Measurements from ENCODE around the gene CHN2. TPM values are rescaled to one million over a fixed set of nuclear protein-coding genes. Genes with fewer than 3 reads are reported as not detected.
A peak's percentile ranks its signal among the peaks of the same experiment; 100 is the strongest.

Gene CHN2
- total RNA-seq, 1 experiment from 2014 or later, result 5.0 TPM

DNA sequence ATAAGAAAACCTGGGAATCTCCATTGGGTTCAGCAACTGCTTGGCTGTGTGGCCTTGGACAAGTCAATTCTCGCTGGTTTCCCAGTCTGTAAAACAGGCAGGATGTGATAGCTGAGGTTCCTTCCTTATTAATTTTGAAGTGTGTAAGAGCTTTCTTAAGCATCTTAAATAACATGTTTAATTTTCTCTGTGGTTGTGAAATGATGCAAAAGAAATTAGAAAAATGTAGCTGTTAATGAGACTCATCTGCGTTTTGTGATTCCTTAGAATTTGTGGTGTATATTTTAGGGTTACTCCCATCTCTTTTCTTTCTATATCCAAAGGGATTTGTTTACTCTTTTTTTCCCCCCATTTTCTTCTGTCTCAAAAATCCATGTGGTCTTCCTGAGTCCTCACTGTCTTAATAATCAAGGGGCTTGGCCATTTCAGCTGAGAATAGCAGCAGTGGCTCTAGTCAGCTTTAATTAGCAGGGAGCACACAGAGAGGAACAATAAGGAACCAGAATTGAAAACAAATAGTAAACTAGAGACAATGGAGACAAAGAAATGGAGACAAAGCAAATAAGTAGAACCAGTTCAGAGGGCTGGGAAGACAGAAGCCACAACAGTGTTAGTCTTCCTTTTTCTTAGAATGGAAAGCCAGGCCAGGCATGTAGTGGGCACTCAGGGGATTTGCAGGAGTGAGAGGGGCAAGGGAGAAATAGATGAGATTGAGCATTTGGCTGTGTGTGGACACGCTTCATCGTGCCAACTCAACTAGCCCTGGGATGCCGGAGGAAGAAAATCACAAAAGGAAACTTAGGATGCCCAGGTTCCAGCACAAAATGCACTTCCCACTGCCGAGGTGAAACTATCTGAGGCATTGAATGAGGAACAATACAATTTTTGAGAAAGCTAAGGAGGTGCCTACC is 93.9 kb downstream of the CHN2 start:
- POLR2A ChIA-PET, result interaction anchor here (0.5 kb wide), 1 partner anchor 33 kb away, joined by 3 read pairs; no protein-coding TSS in a partner anchor
- H3K36me3 Mint-ChIP-seq, result no peaks in the 10 kb centered on the region
- H3K4me1 Mint-ChIP-seq, result peaks cover 53% of the 10 kb centered on the region
- DNase-seq (ENCODE audit: low spot score) (no peak), ATAC-seq (peak; percentile 72)
- peak overlapping the region; percentile 60 for H3K27ac Mint-ChIP-seq
- TF ChIP-seq ATF6 (CRISPR knock-in tag; IDR thresholded peaks at IDR 0.05), result no peak
- TF ChIP-seq CREM (CRISPR knock-in tag; IDR thresholded peaks at IDR 0.05), result no peak
- no peak for TF ChIP-seq RORB (CRISPR knock-in tag; IDR thresholded peaks at IDR 0.05)
- TF ChIP-seq HMGA2 (CRISPR knock-in tag; IDR thresholded peaks at IDR 0.05), result no peak
- no peak for TF ChIP-seq TCF7 (CRISPR knock-in tag; IDR thresholded peaks at IDR 0.05; ENCODE audit: low read depth)
- TF ChIP-seq GABPB1 (CRISPR knock-in tag; IDR thresholded peaks at IDR 0.05), result no peak
- no peak for TF ChIP-seq MXD4 (CRISPR knock-in tag; IDR thresholded peaks at IDR 0.05; ENCODE audit: borderline replicate concordance)
- TF ChIP-seq MYBL2 (CRISPR knock-in tag; IDR thresholded peaks at IDR 0.05), result no peak
- no peak for TF ChIP-seq GTF2I (CRISPR knock-in tag; conservative IDR thresholded peaks at IDR 0.05)
- TF ChIP-seq, protein P1, sequence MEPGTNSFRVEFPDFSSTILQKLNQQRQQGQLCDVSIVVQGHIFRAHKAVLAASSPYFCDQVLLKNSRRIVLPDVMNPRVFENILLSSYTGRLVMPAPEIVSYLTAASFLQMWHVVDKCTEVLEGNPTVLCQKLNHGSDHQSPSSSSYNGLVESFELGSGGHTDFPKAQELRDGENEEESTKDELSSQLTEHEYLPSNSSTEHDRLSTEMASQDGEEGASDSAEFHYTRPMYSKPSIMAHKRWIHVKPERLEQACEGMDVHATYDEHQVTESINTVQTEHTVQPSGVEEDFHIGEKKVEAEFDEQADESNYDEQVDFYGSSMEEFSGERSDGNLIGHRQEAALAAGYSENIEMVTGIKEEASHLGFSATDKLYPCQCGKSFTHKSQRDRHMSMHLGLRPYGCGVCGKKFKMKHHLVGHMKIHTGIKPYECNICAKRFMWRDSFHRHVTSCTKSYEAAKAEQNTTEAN (CRISPR knock-in tag; IDR thresholded peaks at IDR 0.05), result no peak
- TF ChIP-seq SOX15 (CRISPR knock-in tag; IDR thresholded peaks at IDR 0.05), result no peak
- TF ChIP-seq ZNF138 (CRISPR knock-in tag; conservative IDR thresholded peaks at IDR 0.05), result no peak
- no peak for TF ChIP-seq NR1H2 (CRISPR knock-in tag; IDR thresholded peaks at IDR 0.05)
- no peak for TF ChIP-seq FOXP1 (CRISPR knock-in tag; IDR thresholded peaks at IDR 0.05; ENCODE audit: borderline replicate concordance)
- TF ChIP-seq, protein P2, sequence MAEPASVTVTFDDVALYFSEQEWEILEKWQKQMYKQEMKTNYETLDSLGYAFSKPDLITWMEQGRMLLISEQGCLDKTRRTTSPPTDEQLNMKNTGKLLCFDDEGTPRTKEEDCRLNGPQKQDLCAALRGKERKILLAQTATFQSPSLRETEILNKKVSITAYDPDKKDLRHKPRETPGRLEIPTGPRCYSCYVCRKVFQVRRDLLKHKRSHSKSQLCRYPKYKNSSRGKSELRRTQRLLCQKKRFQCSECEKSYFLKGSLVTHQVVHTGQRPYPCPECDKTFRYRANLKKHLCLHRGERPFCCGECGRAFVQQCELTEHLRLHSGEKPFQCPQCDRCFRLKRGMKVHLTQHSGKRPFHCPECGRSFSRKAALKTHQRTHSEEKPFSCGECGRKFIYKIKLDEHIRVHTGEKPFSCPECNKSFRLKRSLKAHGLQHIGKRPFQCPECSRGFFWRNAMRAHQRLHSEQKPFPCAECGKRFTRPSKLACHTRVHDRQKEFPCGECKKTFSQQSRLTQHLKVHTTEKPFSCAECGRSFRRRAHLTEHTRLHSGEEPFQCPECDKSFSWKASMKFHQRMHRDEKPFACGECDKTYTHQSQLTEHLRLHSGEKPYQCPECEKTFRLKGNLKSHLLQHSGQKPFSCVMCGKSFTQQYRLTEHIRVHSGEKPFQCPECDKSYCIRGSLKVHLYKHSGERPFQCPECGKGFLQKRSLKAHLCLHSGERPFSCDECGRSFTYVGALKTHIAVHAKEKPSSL (CRISPR knock-in tag; conservative IDR thresholded peaks at IDR 0.05), result no peak
- no peak for TF ChIP-seq E2F4 (CRISPR knock-in tag; IDR thresholded peaks at IDR 0.05; ENCODE audit: borderline replicate concordance, low read depth)
- TF ChIP-seq MAX (CRISPR knock-in tag; IDR thresholded peaks at IDR 0.05), result no peak
- TF ChIP-seq, protein P3, sequence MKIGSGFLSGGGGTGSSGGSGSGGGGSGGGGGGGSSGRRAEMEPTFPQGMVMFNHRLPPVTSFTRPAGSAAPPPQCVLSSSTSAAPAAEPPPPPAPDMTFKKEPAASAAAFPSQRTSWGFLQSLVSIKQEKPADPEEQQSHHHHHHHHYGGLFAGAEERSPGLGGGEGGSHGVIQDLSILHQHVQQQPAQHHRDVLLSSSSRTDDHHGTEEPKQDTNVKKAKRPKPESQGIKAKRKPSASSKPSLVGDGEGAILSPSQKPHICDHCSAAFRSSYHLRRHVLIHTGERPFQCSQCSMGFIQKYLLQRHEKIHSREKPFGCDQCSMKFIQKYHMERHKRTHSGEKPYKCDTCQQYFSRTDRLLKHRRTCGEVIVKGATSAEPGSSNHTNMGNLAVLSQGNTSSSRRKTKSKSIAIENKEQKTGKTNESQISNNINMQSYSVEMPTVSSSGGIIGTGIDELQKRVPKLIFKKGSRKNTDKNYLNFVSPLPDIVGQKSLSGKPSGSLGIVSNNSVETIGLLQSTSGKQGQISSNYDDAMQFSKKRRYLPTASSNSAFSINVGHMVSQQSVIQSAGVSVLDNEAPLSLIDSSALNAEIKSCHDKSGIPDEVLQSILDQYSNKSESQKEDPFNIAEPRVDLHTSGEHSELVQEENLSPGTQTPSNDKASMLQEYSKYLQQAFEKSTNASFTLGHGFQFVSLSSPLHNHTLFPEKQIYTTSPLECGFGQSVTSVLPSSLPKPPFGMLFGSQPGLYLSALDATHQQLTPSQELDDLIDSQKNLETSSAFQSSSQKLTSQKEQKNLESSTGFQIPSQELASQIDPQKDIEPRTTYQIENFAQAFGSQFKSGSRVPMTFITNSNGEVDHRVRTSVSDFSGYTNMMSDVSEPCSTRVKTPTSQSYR (CRISPR knock-in tag; IDR thresholded peaks at IDR 0.05), result no peak
- TF ChIP-seq AR (CRISPR knock-in tag; IDR thresholded peaks at IDR 0.05), result no peak
- no peak for TF ChIP-seq JAZF1 (CRISPR knock-in tag; IDR thresholded peaks at IDR 0.05)
- no peak overlapping the region for H3K4me3 Mint-ChIP-seq
- H3K27me3 Mint-ChIP-seq (ENCODE audit: low read depth), result no peaks in the 10 kb centered on the region
- H3K9me3 Mint-ChIP-seq, result no peaks in the 10 kb centered on the region
- CTCF ChIA-PET, result interaction anchor here (0.7 to 1.2 kb wide), 4 partner anchors 9 to 362 kb away, joined by 3 to 13 read pairs (median 3); no protein-coding TSS in a partner anchor

Measured in WTC11 (cell line).